ENCODE results near the gene CD81. TPM values are rescaled to one million over a fixed set of nuclear protein-coding genes. Genes with fewer than 3 reads are reported as not detected.

Gene CD81
- total RNA-seq, 4 donors from 2014 or later: 156 to 406 (median 255) TPM

GRCh38 chr11:2428322-2428795 is 51.2 kb downstream of the CD81 start:
- TF ChIP-seq EP300 (IDR thresholded peaks at IDR 0.05; ENCODE audit: low read depth): no peak
- TF ChIP-seq CTCF (IDR thresholded peaks at IDR 0.05): peak; percentile 81 to 99 (median 89)
- TF ChIP-seq POLR2AphosphoS5 (IDR thresholded peaks at IDR 0.05): no peak
- TF ChIP-seq POLR2A (IDR thresholded peaks at IDR 0.05): no peak
- intact Hi-C loops (cut with DNase I; ENCODE audit: low total_unique reads) (loop anchor here (5.0 to 10.0 kb wide), 2 partner anchors 99 to 466 kb away; no protein-coding TSS in a partner anchor), in situ Hi-C loops (cut with MboI; ENCODE audit: low pct_ligation_motif_present in 1 of 4, low pct_unique_long_range_greater_than_20kb in 1 of 4, low sequenced_read_pairs in 3 of 4) (loop anchor here (5.0 to 25.0 kb wide), 9 partner anchors 104 to 469 kb away; partner anchors contain the start of gene CDKN1C (in 1 of the 4))
- WGBS, 2 donors (ENCODE audit: low coverage in 1 of 2): 57 to 75% methylated on average over 7 to 8 of the region's 8 CpGs
- H3K36me3 ChIP-seq: no peaks in the 10 kb centered on the region
- H3K4me3 ChIP-seq: no peak overlapping the region
- H3K9me3 ChIP-seq: no peaks in the 10 kb centered on the region
- DNase-seq: peak; percentile 88
- no peak overlapping the region for H3K27ac ChIP-seq
- peaks cover 0 to 5% (median 3%) of the 10 kb centered on the region in 4 donors for H3K4me1 ChIP-seq
- H3K27me3 ChIP-seq: peaks cover 27% of the 10 kb centered on the region

GRCh38 chr11:2431395-2431794 is 54.3 kb downstream of the CD81 start:
- 89% methylated on average over 1 of the region's 1 CpG; no CpG with 5 or more reads in 1 of the 2 donors for WGBS, 2 donors (ENCODE audit: low coverage in 1 of 2)
- Histone ChIP-seq H3K4me1 (peaks cover 0 to 5% (median 3%) of the 10 kb centered on the region in 4 donors), H3K27me3 (peaks cover 2% of the 10 kb centered on the region), H3K9me3 (no peaks in the 10 kb centered on the region), H3K27ac (no peak overlapping the region), H3K36me3 (no peaks in the 10 kb centered on the region), H3K4me3 (no peak overlapping the region)
- TF ChIP-seq CTCF (IDR thresholded peaks at IDR 0.05): no peak
- TF ChIP-seq POLR2AphosphoS5 (IDR thresholded peaks at IDR 0.05): no peak
- TF ChIP-seq EP300 (IDR thresholded peaks at IDR 0.05; ENCODE audit: low read depth): no peak
- no peak for TF ChIP-seq POLR2A (IDR thresholded peaks at IDR 0.05)
- intact Hi-C loops (cut with DNase I; ENCODE audit: low total_unique reads) (no loop called here), in situ Hi-C loops (cut with MboI; ENCODE audit: low pct_ligation_motif_present in 1 of 4, low pct_unique_long_range_greater_than_20kb in 1 of 4, low sequenced_read_pairs in 3 of 4) (loop anchor here in 2 of 4 donors (10.0 to 25.0 kb wide), 3 partner anchors 93 to 463 kb away; partner anchors contain the start of gene CDKN1C (in 1 of the 2))
- DNase-seq: no peak

DNA sequence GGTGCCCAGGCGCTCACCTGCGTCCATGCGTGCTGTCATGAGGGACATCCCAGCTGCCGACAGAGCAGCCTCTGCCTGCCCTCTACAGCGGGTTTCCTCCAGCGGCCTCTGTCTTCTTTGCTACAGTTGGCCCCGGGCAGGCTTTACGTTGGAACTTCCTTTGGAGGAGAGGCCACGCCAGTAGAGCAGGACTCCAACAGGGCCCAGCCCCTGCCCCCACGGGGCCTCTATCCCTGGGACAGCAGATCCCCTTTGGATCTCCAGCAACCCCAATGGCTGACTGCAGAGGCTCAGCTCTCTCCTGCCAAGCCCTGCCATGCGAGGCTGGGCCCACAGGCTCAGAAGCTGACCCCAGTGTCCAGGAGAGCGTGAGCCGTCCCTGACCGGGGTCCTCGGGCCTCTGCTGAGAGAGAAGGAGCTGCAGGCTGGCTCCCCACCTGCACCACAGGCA is 55.1 kb downstream of the CD81 start:
- H3K9me3 ChIP-seq: no peaks in the 10 kb centered on the region
- WGBS, 2 donors (ENCODE audit: low coverage in 1 of 2): 76% methylated on average over 11 of the region's 15 CpGs; no CpG with 5 or more reads in 1 of the 2 donors
- no peaks in the 10 kb centered on the region for H3K36me3 ChIP-seq
- in situ Hi-C loops (cut with MboI; ENCODE audit: low pct_ligation_motif_present in 1 of 4, low pct_unique_long_range_greater_than_20kb in 1 of 4, low sequenced_read_pairs in 3 of 4): loop anchor here in 2 of 4 donors (10.0 to 25.0 kb wide), 3 partner anchors 93 to 463 kb away; partner anchors contain the start of gene CDKN1C (in 1 of the 2)
- TF ChIP-seq POLR2A (IDR thresholded peaks at IDR 0.05): no peak
- TF ChIP-seq EP300 (IDR thresholded peaks at IDR 0.05; ENCODE audit: low read depth): no peak
- no peak for TF ChIP-seq CTCF (IDR thresholded peaks at IDR 0.05)
- no peak for TF ChIP-seq POLR2AphosphoS5 (IDR thresholded peaks at IDR 0.05)
- H3K27me3 ChIP-seq: peaks cover 3% of the 10 kb centered on the region
- DNase-seq: no peak
- intact Hi-C loops (cut with DNase I; ENCODE audit: low total_unique reads): no loop called here
- H3K4me3 ChIP-seq: no peak overlapping the region
- H3K4me1 ChIP-seq: peaks cover 0 to 5% (median under 1%) of the 10 kb centered on the region in 4 donors
- no peak overlapping the region for H3K27ac ChIP-seq

DNA sequence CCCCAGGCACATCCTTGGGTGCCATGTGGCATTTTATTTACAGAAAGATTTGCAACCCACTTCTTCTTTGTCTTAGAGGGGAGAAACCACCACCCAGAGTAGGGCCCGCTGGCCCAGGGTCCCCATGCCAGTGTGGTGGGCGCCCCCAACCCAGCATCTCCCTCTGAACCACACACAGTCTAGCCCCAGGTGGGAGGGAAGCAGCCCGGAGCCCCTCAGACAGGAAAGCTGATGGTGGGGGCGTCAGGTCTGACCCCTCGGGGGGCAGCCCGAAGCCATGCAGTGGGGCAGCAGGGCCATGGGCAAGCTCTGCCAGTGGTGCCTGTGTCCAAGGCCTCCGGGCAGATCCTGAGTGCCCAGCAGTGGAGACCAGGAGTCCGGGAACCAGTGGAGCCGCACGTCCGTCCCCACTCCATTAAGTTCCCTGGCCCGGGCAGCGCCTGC is 55.5 kb downstream of the CD81 start:
- Histone ChIP-seq H3K27me3 (peaks cover 3% of the 10 kb centered on the region), H3K4me3 (no peak overlapping the region), H3K9me3 (no peaks in the 10 kb centered on the region), H3K27ac (no peak overlapping the region), H3K4me1 (peaks cover 0 to 2% (median 0%) of the 10 kb centered on the region in 4 donors), H3K36me3 (no peaks in the 10 kb centered on the region)
- intact Hi-C loops (cut with DNase I; ENCODE audit: low total_unique reads): no loop called here
- no peak for DNase-seq
- TF ChIP-seq POLR2A (IDR thresholded peaks at IDR 0.05): no peak
- 87% methylated on average over 9 of the region's 13 CpGs; no CpG with 5 or more reads in 1 of the 2 donors for WGBS, 2 donors (ENCODE audit: low coverage in 1 of 2)
- in situ Hi-C loops (cut with MboI; ENCODE audit: low pct_ligation_motif_present in 1 of 4, low pct_unique_long_range_greater_than_20kb in 1 of 4, low sequenced_read_pairs in 3 of 4): loop anchor here in 2 of 4 donors (10.0 to 25.0 kb wide), 3 partner anchors 92 to 462 kb away; partner anchors contain the start of gene CDKN1C (in 1 of the 2)

Data from transverse colon (tissue), 4 donors.